Measurements from ENCODE around the gene SLC5A12.

DNA sequence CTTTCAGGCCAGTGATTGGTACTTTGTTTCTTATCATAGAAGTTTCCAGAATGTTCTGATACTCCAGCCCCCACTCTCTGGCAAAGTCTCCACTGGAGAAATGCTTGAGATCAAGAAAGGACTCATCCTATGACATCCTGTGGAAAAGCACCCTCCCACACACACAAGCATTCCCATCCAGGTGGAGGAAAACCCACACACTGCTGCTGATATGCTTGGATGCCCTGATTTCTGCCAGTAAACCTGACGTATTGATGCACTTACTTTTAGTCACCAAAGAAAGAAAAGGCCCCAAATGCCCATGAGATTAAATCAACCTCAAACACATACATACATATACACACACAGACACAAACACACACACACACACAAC, 9.2 kb upstream of the SLC5A12 start:
- TF ChIP-seq CTCF (IDR thresholded peaks at IDR 0.05) (no peak), ZFX (IDR thresholded peaks at IDR 0.05; ENCODE audit: borderline replicate concordance) (no peak)

Data from 22Rv1 (cell line).